Uterus (tissue), 2 donors: ENCODE results near the gene PRPS1.

Source experiments
- CTCF ChIP-seq, 4 experiments: fragments of 200-600 bp in 2 of 4; fragments of 450-650 bp in 2 of 4; sonication (generic) in 2 of 4; IDR thresholded peaks; one replicate each; pipeline ENCODE4 v1.5.1; 2016 to 2019; ENCODE audit warnings: antibody characterized with exemption in 4 of 4, mild to moderate bottlenecking in 2 of 4, moderate library complexity in 1 of 4
- POLR2A ChIP-seq, 2 donors: fragments of 450-650 bp; IDR thresholded peaks; one replicate each; pipeline ENCODE4 v1.6.1; 2016; ENCODE audit warnings: antibody characterized with exemption in 2 of 2, mild to moderate bottlenecking in 1 of 2, moderate library complexity in 1 of 2

GRCh38 chrX:107699616-107700015 lies 71.3 kb downstream of the PRPS1 start:
- no peak for TF ChIP-seq CTCF (IDR thresholded peaks at IDR 0.05)
- no peak for TF ChIP-seq POLR2A (IDR thresholded peaks at IDR 0.05)
